Endothelial cell (in vitro differentiated cells): ENCODE measurements around the gene MTHFD2. TPM values are rescaled to one million over a fixed set of nuclear protein-coding genes. Genes with fewer than 3 reads are reported as not detected.

ENCODE experiments used
- DNase-seq: peaks from one replicate; pipeline ENCODE4 v3.0.0; 2021; ENCODE audit warnings: low spot score
- H3K27ac Mint-ChIP-seq: one replicate; pipeline ENCODE4 v1.8.0; 2021; ENCODE audit warnings: mixed read lengths, inconsistent platforms; ENCODE audit not compliant: unreplicated experiment
- H3K27me3 Mint-ChIP-seq: one replicate; pipeline ENCODE4 v1.8.0; 2021; ENCODE audit warnings: mild to moderate bottlenecking, moderate library complexity, mixed read lengths, inconsistent platforms; ENCODE audit not compliant: unreplicated experiment
- H3K36me3 Mint-ChIP-seq: one replicate; pipeline ENCODE4 v1.8.0; 2021; ENCODE audit warnings: mild to moderate bottlenecking, low read depth, mixed read lengths, inconsistent platforms; ENCODE audit not compliant: unreplicated experiment
- H3K4me1 Mint-ChIP-seq: one replicate; pipeline ENCODE4 v1.8.0; 2021; ENCODE audit warnings: mild to moderate bottlenecking, mixed read lengths, inconsistent platforms; ENCODE audit not compliant: unreplicated experiment
- H3K4me3 Mint-ChIP-seq: one replicate; pipeline ENCODE4 v1.8.0; 2021; ENCODE audit warnings: mild to moderate bottlenecking, mixed read lengths, inconsistent platforms; ENCODE audit not compliant: unreplicated experiment
- H3K9me3 Mint-ChIP-seq: one replicate; pipeline ENCODE4 v1.8.0; 2021; ENCODE audit warnings: mixed read lengths, inconsistent platforms; ENCODE audit not compliant: unreplicated experiment
- CTCF ChIP-seq: fragments of 200-600 bp; sonication (generic); IDR thresholded peaks from one replicate; pipeline ENCODE4 v1.5.0; 2021; ENCODE audit warnings: antibody characterized with exemption; ENCODE audit not compliant: unreplicated experiment
- total RNA-seq: library from RNA; stranded (reverse); fragmentation: NEBNext Ultra II Directional; extraction: Animal tissue kit (Norgen Biotek cat#: 25700); gene quantifications from one replicate; pipeline ENCODE4 v1.2.1, GENCODE V29; 2021; ENCODE audit not compliant: unreplicated experiment

MTHFD2 gene
- total RNA-seq, 1 donor from 2014 or later = 20.0 TPM

DNA sequence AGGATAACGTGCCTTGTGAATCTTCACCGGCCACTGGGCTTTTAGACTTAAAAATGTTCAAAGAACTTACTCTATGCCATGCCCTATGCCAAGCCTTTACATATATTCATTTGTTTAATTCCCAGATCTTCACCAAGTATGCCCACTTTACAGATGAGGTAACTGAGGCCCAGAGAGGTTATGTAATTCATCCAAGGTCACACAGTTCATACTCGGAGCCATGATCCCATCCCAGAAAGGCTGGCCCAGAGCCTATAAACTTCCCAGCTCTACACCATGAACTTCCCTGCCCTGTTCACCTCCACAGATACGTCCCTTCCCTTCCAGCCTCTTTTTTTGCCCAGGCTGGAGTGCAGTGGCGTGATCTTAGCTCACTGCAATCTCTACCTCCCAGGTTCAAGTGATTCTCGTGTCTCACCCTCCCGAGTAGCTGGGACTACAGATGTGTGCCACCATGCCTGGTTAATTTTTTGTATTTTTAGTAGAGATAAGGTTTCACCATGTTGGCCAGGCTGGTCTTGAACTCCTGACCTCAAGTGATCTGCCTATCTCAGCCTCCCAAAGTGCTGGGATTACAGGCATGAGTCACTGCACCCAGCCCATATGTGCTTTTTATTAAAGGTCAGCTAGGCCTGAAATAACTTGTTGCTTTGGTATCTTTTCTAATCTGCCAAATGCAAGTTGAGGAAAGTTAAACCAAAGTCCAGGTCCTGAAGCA, 44.1 kb downstream of the MTHFD2 start:
- Mint-ChIP-seq H3K4me1 (no peaks in the 10 kb centered on the region), H3K27me3 (no peaks in the 10 kb centered on the region), H3K9me3 (no peaks in the 10 kb centered on the region), H3K27ac (no peak overlapping the region), H3K36me3 (no peaks in the 10 kb centered on the region), H3K4me3 (no peak overlapping the region)
- no peak for TF ChIP-seq CTCF
- DNase-seq = no peak

DNA sequence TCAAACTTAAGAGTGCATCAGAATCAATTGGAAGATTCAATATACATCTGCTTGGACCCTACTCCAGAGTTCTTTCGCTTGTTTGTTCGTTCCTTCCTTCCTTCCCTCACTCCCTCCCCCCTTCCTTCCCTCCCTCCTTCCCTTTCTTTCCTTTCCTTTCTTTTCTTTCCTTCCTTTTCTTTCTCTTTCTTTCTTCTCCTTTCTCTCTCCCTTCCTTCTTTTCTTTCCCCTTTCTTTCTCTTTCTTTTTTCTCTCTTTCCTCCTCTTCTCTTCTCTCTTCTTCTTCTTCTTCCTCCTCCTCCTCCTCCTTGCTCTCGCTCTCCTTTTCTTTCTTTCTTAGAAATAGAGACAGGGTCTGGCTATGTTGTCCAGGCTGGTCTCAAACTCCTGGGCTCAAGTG, 45.9 kb downstream of the MTHFD2 start:
- Mint-ChIP-seq H3K27ac (no peak overlapping the region), H3K36me3 (no peaks in the 10 kb centered on the region)
- no peak for TF ChIP-seq CTCF

GRCh38 chr2:74246496-74247195, 48.2 kb downstream of the MTHFD2 start:
- Mint-ChIP-seq H3K27ac (no peak overlapping the region), H3K4me3 (no peak overlapping the region)

More for the DNA sequence above, 45.9 kb downstream of the MTHFD2 start:
- H3K27me3 Mint-ChIP-seq = peaks cover 2% of the 10 kb centered on the region
- no peak overlapping the region for H3K4me3 Mint-ChIP-seq
- no peaks in the 10 kb centered on the region for H3K9me3 Mint-ChIP-seq
- DNase-seq = no peak
- H3K4me1 Mint-ChIP-seq = no peaks in the 10 kb centered on the region

DNA sequence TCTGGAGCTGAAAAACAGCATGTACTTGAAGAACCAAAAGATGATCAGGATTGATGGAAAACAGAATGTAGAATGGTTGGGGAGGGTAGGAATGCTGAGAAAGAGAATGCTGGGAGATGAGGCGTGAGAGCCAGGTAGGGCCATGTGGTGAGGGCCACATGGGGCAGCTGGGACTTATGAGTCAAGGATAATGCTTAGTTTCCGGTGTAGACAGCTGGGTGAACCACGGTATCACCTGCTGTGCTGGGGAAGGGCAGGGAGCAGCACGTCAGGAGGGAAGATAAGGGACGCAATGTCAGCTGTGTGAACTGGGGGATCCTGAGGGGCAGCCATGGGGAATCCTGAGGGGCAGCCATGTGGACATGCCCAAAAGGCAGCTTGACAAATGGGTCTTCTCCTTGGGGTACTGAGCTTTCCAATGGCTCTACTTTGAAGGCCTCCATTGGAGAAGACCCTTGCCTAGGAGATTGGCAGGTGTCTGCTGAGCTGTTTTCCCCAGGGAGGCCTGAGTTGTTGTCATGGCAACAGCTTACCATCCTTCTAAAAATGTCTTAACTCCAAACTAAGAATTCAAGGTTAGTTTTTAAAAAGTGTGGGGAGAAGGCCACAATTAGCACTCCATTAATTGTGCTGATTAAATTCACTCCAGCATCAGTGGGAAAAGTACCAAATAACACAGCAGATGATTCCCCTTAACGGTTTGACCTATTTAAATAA, 51.1 kb downstream of the MTHFD2 start:
- H3K9me3 Mint-ChIP-seq = no peaks in the 10 kb centered on the region
- TF ChIP-seq CTCF = no peak
- no peaks in the 10 kb centered on the region for H3K4me1 Mint-ChIP-seq
- DNase-seq = no peak
- H3K27ac Mint-ChIP-seq = no peak overlapping the region
- no peak overlapping the region for H3K4me3 Mint-ChIP-seq
- peaks cover 8% of the 10 kb centered on the region for H3K27me3 Mint-ChIP-seq
- no peaks in the 10 kb centered on the region for H3K36me3 Mint-ChIP-seq

More at GRCh38 chr2:74246496-74247195, 48.2 kb downstream of the MTHFD2 start:
- TF ChIP-seq CTCF = no peak
- H3K4me1 Mint-ChIP-seq = no peaks in the 10 kb centered on the region
- peaks cover 6% of the 10 kb centered on the region for H3K27me3 Mint-ChIP-seq
- H3K36me3 Mint-ChIP-seq = no peaks in the 10 kb centered on the region
- no peaks in the 10 kb centered on the region for H3K9me3 Mint-ChIP-seq
- DNase-seq = no peak
